Loucy (cell line): ENCODE measurements around the gene C11orf68.

Source experiments
- CTCF ChIP-seq: fragments of 200-600 bp; sonication (generic); conservative IDR thresholded peaks from 2 replicates; pipeline ENCODE4 v1.5.1; 2014; ENCODE audit warnings: mild to moderate bottlenecking, antibody characterized with exemption, low read length
- EZH2phosphoT487 ChIP-seq: fragments of 200-600 bp; IDR thresholded peaks from 2 replicates; pipeline ENCODE4 v1.6.1; 2018; ENCODE audit warnings: antibody characterized with exemption, mild to moderate bottlenecking, moderate library complexity, borderline replicate concordance

- TF ChIP-seq CTCF (no peak), EZH2phosphoT487 (no peak)
These were observed 6.5 kb upstream of the C11orf68 start for GRCh38 chr11:65925397-65925796.
